Nucleus accumbens (tissue), 56 donors: ENCODE measurements around the gene CERK.
A peak's percentile ranks its signal among the peaks of the same experiment; 100 is the strongest.
"Not testable (repeated sequence)": the region's sequence is repeated elsewhere in the genome, so short reads cannot be mapped to it uniquely, and the experiment has no call there.

Experiments used
- DNase-seq, 56 donors: peaks; one replicate each; lab custom pipeline; 2025; lab: John Stamatoyannopoulos, UW

The CERK gene

DNA sequence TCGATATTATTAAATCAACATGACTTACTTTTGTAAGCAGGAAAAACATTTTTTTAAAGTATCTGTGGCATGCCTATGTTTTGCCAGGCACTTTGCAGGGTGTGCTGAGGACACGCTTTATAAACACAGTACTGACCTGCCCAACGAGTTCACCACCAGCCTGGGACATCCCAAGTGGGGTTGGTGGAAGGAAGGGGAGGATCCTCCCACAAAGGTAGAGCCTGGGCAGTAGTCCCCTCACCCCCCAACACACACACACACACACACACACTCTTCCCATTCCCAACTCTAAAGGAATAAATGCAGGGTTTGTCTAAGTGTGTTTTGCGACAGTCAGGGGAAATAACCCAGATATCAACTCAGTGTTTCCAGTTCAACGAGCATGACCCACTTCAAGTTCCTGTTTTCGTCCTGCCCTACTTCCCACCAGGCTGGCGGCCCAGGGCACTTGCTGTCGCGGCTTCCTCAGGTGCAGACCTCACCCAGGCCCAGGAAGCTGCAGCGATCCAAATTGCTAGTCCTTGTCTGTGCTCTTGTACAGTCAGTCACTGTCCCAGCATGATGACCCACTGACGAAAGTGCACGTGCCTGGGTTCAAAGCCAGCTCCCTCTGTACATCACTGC lies 3.1 kb downstream of the CERK start:
- DNase-seq, result peak in 2 of 56 donors; percentile 6 to 14

GRCh38 chr22:46734213-46734722 lies 3.8 kb downstream of the CERK start:
- not testable (repeated sequence) for DNase-seq

DNA sequence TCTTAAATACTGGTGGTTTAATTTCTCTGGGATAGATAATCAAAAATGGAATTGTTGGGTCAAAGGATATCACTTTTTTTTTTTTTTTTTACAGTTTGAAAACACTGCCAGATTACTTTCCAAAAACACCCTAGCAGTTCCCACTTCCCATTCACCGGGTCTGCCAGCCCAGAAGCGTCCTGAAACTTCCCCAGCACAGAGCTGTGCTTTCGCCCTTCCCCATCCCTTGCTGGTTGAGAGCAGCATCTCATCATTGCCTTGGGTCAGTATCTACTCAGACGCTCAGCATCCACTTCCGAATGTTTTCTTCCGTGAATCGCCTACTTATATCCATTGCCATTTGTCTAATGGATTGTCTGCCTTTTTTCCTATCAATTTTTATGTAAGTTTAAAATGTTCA lies 5.5 kb downstream of the CERK start:
- no peak for DNase-seq

DNA sequence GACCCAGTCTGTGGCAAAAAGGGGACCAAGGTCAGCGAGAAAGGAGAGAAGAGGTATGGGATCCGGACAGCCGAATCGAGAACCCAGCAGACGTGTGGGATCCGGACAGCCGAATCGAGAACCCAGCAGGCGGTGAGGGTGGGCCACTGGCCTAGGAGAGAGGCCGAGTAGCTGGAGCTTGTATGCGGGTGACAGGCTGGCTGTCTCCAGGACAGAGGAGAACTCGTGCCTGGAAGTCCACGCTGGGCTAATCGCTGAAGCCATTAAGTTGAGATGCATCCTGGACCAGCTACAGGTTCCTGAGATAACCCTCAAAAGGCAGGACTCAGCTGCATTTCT lies 6.0 kb downstream of the CERK start:
- no peak for DNase-seq

DNA sequence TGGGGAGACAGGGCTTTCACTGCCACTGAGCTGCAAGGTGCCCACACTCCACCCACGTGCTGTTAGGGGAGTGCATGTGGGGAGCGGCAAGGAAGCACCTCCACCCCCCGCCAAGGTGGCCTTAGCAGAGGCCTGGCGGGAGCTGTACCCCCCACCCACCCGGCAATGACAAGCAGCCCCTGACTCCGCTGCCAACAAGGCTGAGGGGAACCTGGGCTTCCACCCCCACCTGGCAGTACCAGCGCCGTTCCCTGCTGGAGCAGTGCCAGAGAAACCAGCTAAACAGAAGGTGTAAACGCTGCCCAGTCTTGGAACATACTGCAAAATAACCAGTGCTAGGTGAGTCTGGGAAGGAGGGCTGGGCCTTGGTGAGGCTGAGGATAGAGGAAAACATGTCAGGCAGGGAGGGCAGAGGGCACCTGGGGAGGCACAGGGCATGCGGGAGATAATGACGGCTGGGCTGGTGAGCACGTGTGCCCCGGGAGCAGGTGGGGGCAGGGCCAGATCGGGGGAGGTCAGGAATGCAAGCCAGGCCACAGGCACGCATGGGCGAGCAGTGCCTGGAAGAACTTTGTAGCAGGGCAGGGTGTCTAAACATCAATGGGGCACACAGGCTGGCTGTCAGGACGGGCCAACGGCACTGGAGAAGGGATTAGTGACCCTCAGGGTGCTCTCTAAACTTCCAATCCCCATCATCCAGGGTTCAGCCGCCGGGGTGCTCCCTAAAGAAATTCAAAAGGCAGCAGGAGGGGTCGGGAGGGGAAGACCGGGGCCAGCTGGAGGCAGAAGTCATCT lies 6.6 kb downstream of the CERK start:
- no peak for DNase-seq

GRCh38 chr22:46730568-46731245 lies 7.3 kb downstream of the CERK start:
- DNase-seq, result no peak

DNA sequence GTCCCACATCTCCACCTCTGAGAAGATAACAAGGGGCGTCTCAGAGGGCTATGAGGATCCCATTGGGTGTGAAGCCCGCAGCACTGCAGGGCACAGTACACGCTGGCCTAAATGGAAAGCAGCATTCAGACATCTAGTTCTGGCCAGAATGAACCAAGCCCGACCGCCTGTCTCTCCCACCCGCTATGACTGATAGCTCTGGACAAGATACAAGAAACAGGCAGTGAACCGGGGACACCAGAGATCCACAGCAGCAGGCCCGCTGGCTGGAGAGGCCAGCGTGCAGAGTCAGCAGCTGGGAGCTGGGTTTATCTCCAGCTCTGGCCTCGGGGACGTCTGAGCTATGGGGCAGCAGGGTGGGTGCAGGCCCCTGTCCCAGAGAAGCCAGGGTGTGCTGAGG lies 9.6 kb downstream of the CERK start:
- DNase-seq, result no peak

DNA sequence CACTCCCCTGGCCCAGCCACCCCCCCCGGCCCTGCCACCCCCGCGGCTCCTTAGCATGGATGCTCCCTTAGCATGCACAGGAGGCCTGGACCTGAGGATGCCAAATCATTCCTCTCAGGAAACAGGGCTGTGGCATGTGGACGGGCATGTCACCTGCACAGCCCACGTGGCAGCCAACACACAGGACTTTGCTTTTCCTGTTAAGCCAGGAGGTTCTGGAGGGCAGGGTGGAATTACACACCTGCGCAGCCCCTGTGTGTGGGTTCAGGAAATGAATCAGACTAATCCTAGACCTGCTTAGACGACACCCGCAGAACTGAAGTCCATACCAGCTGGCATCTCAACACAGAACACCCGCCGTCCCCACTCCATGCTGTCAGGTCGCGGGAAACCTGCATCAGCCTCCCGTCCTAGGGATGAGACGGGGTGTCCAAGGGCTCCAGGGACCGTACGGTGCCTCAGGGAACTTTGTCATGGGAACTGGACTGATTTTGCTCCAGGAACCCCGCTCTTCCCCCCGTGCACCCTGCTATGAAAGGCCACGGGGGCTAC lies 10.2 kb downstream of the CERK start:
- no peak for DNase-seq

GRCh38 chr22:46726986-46727317 lies 11.1 kb downstream of the CERK start:
- DNase-seq, result no peak

GRCh38 chr22:46726066-46726985 lies 11.7 kb downstream of the CERK start:
- no peak for DNase-seq

- DNase-seq, result no peak
Observed at GRCh38 chr22:46725096-46725495, 13.0 kb downstream of the CERK start.

DNA sequence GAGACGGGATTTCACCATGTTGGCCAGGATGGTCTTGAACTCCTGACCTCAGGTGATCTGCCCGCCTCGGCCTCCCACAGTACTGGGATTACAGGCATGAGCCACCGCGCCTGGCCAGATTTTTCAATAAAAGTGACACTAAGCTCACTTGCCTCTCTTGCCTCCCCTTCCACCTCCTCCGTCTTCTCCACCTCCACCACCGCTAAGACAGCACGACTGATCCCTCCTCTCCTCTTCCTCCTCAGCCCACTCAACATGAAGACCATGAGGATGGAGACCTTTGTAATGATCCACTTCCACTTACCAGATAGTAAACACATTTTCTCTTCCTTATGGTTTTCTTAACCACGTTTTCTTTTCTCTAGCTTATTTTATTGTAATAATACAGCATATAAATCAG lies 14.2 kb downstream of the CERK start:
- no peak for DNase-seq

GRCh38 chr22:46721501-46722085 lies 16.5 kb downstream of the CERK start:
- DNase-seq, result no peak

- DNase-seq, result no peak
Observed at GRCh38 chr22:46719921-46720320, 18.1 kb downstream of the CERK start.

GRCh38 chr22:46714550-46714949 lies 23.5 kb downstream of the CERK start:
- no peak for DNase-seq

DNA sequence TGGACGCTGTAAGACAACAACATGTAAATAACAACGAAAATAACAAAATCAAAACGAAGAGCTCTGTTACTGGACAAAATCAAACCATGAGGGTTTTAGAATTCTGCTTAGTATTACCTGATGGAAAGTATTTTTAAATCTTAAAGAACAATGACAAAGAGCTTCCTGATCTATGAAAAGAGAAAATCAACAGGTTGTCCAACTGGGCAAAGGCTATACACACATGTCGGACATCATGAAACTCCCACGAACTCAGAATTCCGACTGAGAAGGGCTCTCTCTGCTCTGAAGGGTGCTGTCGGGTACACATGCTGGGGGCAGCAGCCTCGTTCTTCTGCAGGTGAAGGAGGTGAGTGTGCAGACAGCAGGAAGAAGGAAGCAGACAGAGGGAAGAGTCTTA lies 25.8 kb downstream of the CERK start:
- DNase-seq, result no peak

- DNase-seq, result peak in 30 of 56 donors; percentile 4 to 77 (median 36)
Observed at GRCh38 chr22:46710806-46711205, 27.2 kb downstream of the CERK start.

GRCh38 chr22:46708766-46709330 lies 29.2 kb downstream of the CERK start:
- DNase-seq, result no peak

DNA sequence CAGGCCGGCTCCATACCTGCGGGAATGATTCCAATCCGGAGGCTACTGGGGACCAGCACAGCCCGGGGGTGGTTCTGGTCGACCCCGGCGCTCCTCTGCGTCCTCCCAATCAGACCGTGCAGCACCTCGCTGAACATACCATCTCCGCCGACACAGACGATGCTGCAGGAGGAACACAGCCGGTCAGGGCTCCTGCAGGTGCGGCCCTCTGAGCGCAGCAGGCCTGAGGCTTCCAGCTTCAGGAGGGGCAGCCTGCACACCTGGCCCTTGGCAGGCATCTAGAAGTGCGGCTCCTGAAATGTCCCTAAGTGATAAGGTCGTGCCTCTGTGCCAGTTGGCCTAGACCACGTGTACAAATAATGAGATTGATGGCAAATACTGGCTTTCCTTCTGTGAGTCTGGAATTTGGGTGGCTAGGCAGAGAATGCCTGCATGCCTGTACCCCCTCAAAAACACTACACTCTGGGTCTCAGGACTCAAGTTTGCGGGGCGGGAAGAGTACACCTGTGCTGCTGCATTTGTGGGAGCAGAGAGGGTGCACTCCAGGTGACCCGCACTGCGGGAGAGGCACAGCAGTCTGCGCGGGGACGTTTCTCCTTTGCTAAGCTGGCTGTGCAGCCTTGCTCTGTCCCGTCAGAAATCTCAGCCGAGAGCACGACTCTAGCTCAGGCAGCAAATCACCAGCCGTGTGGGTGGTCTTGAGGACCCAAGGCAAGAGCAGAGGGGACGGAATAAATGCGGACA lies 30.1 kb downstream of the CERK start:
- no peak for DNase-seq
